ENCODE data around the gene PDIA5.

Gene PDIA5

GRCh38 chr3:123071581-123071980 is 4.8 kb downstream of the PDIA5 start:
- TF ChIP-seq ZFX (IDR thresholded peaks at IDR 0.05) = no peak
- TF ChIP-seq CTCF (conservative IDR thresholded peaks at IDR 0.05) = no peak
- peak overlapping the region; percentile 14; the same call in 1 of the 2 replicates for H3K27ac ChIP-seq

GRCh38 chr3:123072152-123072551 is 5.3 kb downstream of the PDIA5 start:
- TF ChIP-seq CTCF (conservative IDR thresholded peaks at IDR 0.05) = no peak
- TF ChIP-seq ZFX (IDR thresholded peaks at IDR 0.05) = no peak
- peak overlapping the region; percentile 7; the same call in 1 of the 2 replicates for H3K27ac ChIP-seq

GRCh38 chr3:123072564-123072963 is 5.7 kb downstream of the PDIA5 start:
- TF ChIP-seq ZFX (IDR thresholded peaks at IDR 0.05) = no peak
- TF ChIP-seq CTCF (conservative IDR thresholded peaks at IDR 0.05) = no peak
- H3K27ac ChIP-seq = peak overlapping the region; percentile 7; the same call in 1 of the 2 replicates

GRCh38 chr3:123075359-123075758 is 8.5 kb downstream of the PDIA5 start:
- no peak overlapping the region for H3K27ac ChIP-seq
- no peak for TF ChIP-seq CTCF (conservative IDR thresholded peaks at IDR 0.05)

GRCh38 chr3:123076112-123076495 is 9.3 kb downstream of the PDIA5 start:
- TF ChIP-seq CTCF (conservative IDR thresholded peaks at IDR 0.05) (no peak), ZFX (IDR thresholded peaks at IDR 0.05) (no peak)
- 0 out of 2 replicates have a peak overlapping the region, but pooled peaks have one; percentile 17 for H3K27ac ChIP-seq

- TF ChIP-seq ZFX (IDR thresholded peaks at IDR 0.05) (no peak), CTCF (conservative IDR thresholded peaks at IDR 0.05) (no peak)
- H3K27ac ChIP-seq = no peak overlapping the region
Observed at GRCh38 chr3:123076496-123077418, 9.9 kb downstream of the PDIA5 start.

GRCh38 chr3:123078101-123078500 is 11.3 kb downstream of the PDIA5 start:
- no peak overlapping the region for H3K27ac ChIP-seq
- no peak for TF ChIP-seq CTCF (conservative IDR thresholded peaks at IDR 0.05)
- TF ChIP-seq ZFX (IDR thresholded peaks at IDR 0.05) = no peak
